GM23248 (cell line): ENCODE measurements around the gene TFPI.
"Not testable (repeated sequence)": the region's sequence is repeated elsewhere in the genome, so short reads cannot be mapped to it uniquely, and the experiment has no call there.

ENCODE experiments used
- EZH2 ChIP-seq: fragments of 200-600 bp; sonication (generic); IDR thresholded peaks from 2 replicates; pipeline ENCODE4 v1.6.1; 2018; ENCODE audit warnings: antibody characterized with exemption, mild to moderate bottlenecking; ENCODE audit not compliant: insufficient read depth, poor library complexity, severe bottlenecking
- EZH2phosphoT487 ChIP-seq: fragments of 200-600 bp; sonication (generic); IDR thresholded peaks from 2 replicates; pipeline ENCODE4 v1.6.1; 2018; ENCODE audit warnings: antibody characterized with exemption, moderate library complexity, mild to moderate bottlenecking, low read depth; ENCODE audit not compliant: insufficient read depth

DNA sequence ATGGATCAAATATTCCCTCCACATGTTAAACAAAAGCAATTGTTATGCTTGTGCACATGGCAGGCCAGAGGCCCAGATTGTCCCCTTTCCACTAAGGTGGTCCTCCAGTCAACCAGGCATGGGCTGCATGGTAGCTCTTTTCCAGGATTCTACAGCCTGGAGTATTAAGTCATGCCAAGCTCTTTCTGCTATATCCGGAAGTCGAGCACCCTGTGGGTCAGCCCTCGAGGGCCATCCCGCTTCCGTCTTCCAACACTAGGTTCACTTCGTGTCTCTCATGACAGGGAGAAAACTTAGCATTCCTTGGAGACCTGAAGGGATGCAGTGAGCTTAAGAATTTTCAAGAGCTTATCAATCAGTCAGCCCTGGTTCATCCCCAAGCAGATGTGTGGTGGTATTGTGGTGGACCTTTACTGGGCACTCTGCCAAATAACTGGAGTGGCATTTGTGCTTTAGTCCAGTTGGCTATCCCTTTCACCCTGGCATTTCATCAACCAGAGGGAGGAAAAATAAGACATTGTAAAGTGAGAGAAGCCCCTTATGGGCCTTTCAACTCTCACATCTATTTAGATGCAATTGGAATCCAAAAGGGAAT is 39.9 kb downstream of the TFPI start:
- not testable (repeated sequence) for TF ChIP-seq EZH2phosphoT487, EZH2
